Smooth muscle cell (in vitro differentiated cells): ENCODE measurements around the gene MAN2A2. TPM values are rescaled to one million over a fixed set of nuclear protein-coding genes. Genes with fewer than 3 reads are reported as not detected.

Experiments used
- DNase-seq: peaks from one replicate; lab custom pipeline; 2025; ENCODE audit not compliant: unreplicated experiment; lab: John Stamatoyannopoulos, UW
- H2AFZ ChIP-seq: fragments of 200-600 bp; sonication (generic); 2 replicates; pipeline ENCODE4 v1.6.0; 2016; ENCODE audit warnings: antibody characterized with exemption, low read depth, mild to moderate bottlenecking
- H3F3A ChIP-seq: fragments of 200-600 bp; sonication (generic); 2 replicates; pipeline ENCODE4 v1.6.0; 2017; ENCODE audit warnings: antibody characterized with exemption, low read depth
- H3K27ac ChIP-seq: fragments of 200-600 bp; sonication (generic); 2 replicates; pipeline ENCODE4 v1.5.1; 2016; ENCODE audit warnings: low read depth, mild to moderate bottlenecking
- H3K27me3 ChIP-seq: fragments of 200-600 bp; sonication (generic); 2 replicates; pipeline ENCODE4 v1.6.1; 2016; ENCODE audit warnings: low read depth, mild to moderate bottlenecking
- H3K36me3 ChIP-seq: fragments of 200-600 bp; sonication (generic); 2 replicates; pipeline ENCODE4 v1.5.1; 2016; ENCODE audit warnings: low read depth
- H3K4me1 ChIP-seq: fragments of 200-600 bp; sonication (generic); 2 replicates; pipeline ENCODE4 v1.5.1; 2016; ENCODE audit warnings: low read depth
- H3K4me2 ChIP-seq: fragments of 200-600 bp; sonication (generic); 2 replicates; pipeline ENCODE4 v1.6.0; 2016; ENCODE audit warnings: mild to moderate bottlenecking
- H3K4me3 ChIP-seq: fragments of 200-600 bp; sonication (generic); 2 replicates; pipeline ENCODE4 v1.5.1; 2016; ENCODE audit warnings: mild to moderate bottlenecking
- H3K79me2 ChIP-seq: fragments of 200-600 bp; sonication (generic); 2 replicates; pipeline ENCODE4 v1.6.0; 2016; ENCODE audit warnings: low read depth, mild to moderate bottlenecking
- H3K9ac ChIP-seq: fragments of 200-600 bp; sonication (generic); 2 replicates; pipeline ENCODE4 v1.6.0; 2016; ENCODE audit warnings: low read depth
- H3K9me3 ChIP-seq: fragments of 200-600 bp; sonication (generic); replicated peaks from 2 replicates; pipeline ENCODE4 v1.5.1; 2016; ENCODE audit warnings: low read depth
- H4K20me1 ChIP-seq: fragments of 200-600 bp; sonication (generic); 2 replicates; pipeline ENCODE4 v1.6.0; 2016; ENCODE audit warnings: low read depth
- WGBS: methylation state at CpG from one replicate; pipeline ENCODE4 v1.1.7; 2016; ENCODE audit warnings: low lambda C conversion rate; 5-methylcytosine and 5-hydroxymethylcytosine counted together
- polyA plus RNA-seq: library from polyadenylated mRNA; unstranded; fragments of >200 nt; fragmentation: Nextera tagmentation; extraction: Ambion mirVana; gene quantifications from 2 replicates; pipeline ENCODE4 v1.2.1, GENCODE V29; 2016
- total RNA-seq: library from RNA; depleted of rRNA; stranded (reverse); fragments of >200 nt; gene quantifications from 2 replicates; pipeline ENCODE4 v1.2.3, GENCODE V29; 2014
- TF ChIP-seq, protein P1 (sequence below): fragments of 200-600 bp; sonication (generic); IDR thresholded peaks from 2 replicates; pipeline ENCODE4 v1.5.1; 2017; ENCODE audit warnings: borderline replicate concordance, mild to moderate bottlenecking, antibody characterized with exemption; ENCODE audit not compliant: insufficient read depth, poor library complexity, severe bottlenecking

MAN2A2 gene
- total and polyA plus RNA-seq, 2 experiments from 2014 or later, result 9.7 to 11.0 TPM

DNA sequence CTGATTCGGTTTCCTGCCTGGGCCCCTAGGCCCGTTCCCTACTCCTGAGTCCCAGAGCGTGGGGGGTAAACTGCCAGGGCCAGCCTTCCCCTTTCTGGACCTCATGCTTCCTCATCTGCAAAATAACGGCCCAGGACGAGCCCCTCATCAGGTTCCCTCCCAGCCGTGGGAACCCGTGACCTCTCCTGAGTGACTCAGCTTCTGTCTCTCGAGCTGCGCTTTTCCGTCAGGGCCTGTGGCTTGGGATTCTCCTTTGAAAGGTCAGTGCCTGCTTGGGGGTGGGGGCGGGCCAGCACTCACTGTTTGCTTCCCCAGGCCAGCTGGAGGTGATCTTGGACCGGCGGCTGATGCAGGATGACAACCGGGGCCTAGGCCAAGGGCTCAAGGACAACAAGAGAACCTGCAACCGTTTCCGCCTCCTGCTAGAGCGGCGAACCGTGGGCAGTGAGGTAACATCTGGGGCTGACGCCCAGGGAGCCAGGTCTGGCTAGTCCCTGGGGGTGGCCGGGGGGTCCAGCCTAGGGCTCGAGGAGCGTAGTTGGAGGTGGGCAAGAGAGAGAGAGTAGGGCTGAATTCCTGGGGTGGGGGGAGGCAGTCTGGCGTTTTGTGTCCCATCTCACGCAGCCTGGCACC, 12.8 kb downstream of the MAN2A2 start:
- Histone ChIP-seq H3K4me1 (no peaks in the 10 kb centered on the region), H3K4me2 (no peak overlapping the region), H4K20me1 (no peaks in the 10 kb centered on the region), H3F3A (no peaks in the 10 kb centered on the region), H3K9ac (no peak overlapping the region), H3K4me3 (no peak overlapping the region), H2AFZ (no peak overlapping the region), H3K27ac (peak overlapping the region; percentile 7), H3K79me2 (no peaks in the 10 kb centered on the region), H3K36me3 (no peaks in the 10 kb centered on the region), H3K9me3 (no peaks in the 10 kb centered on the region), H3K27me3 (no peaks in the 10 kb centered on the region)
- WGBS, result 75% methylated on average over 25 of the region's 25 CpGs
- DNase-seq, result no peak
- TF ChIP-seq, protein P1, sequence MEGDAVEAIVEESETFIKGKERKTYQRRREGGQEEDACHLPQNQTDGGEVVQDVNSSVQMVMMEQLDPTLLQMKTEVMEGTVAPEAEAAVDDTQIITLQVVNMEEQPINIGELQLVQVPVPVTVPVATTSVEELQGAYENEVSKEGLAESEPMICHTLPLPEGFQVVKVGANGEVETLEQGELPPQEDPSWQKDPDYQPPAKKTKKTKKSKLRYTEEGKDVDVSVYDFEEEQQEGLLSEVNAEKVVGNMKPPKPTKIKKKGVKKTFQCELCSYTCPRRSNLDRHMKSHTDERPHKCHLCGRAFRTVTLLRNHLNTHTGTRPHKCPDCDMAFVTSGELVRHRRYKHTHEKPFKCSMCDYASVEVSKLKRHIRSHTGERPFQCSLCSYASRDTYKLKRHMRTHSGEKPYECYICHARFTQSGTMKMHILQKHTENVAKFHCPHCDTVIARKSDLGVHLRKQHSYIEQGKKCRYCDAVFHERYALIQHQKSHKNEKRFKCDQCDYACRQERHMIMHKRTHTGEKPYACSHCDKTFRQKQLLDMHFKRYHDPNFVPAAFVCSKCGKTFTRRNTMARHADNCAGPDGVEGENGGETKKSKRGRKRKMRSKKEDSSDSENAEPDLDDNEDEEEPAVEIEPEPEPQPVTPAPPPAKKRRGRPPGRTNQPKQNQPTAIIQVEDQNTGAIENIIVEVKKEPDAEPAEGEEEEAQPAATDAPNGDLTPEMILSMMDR, result no peak

DNA sequence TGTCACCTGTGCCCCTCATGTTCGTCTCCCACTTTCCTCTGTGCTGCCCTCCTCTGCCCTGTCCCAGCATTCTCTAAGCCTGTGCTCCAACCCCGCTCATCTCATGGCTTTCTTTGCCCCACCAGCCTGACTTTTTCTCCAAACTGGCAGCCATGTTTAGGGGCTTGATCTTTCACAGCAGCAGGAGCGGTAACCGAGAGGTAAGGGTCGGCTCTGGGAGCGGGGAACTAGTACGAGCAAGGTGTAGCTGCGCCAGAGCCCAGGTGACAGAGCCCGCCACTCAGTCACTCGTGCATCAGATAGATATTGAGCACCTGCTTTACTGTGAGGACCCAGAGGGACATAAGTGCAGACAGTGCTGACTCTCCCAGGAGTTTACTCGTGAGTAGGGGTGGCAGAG, 13.4 kb downstream of the MAN2A2 start:
- Histone ChIP-seq H3K9me3 (no peaks in the 10 kb centered on the region), H3K9ac (no peak overlapping the region), H4K20me1 (no peaks in the 10 kb centered on the region), H3K4me3 (no peak overlapping the region), H3K27me3 (no peaks in the 10 kb centered on the region), H3F3A (no peaks in the 10 kb centered on the region), H3K27ac (no peak overlapping the region), H3K36me3 (no peaks in the 10 kb centered on the region), H2AFZ (no peak overlapping the region), H3K4me1 (no peaks in the 10 kb centered on the region), H3K4me2 (no peak overlapping the region), H3K79me2 (no peaks in the 10 kb centered on the region)
- WGBS, result 88% methylated on average over 11 of the region's 11 CpGs
- TF ChIP-seq, protein P1, result no peak
- no peak for DNase-seq

DNA sequence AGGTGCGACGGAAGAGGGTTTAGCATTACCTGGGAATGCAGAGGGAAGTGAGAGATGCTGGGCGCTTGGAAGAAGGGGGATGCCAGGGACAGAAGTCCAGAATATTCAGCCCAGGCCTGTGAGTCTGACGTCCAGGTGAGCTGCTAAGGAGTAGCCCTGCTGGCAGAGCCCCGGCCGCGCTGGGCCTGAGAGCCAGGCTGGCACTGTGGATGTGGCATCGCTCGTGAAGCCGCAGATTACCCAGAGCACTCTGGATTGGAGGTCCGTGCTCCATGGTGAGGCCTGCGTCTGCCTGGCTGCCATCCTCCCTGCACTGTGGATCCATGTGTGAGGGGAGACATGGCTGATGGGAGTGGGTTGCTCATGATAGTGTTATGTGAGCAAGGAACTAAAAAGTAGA, 14.5 kb downstream of the MAN2A2 start:
- Histone ChIP-seq H3K36me3 (no peaks in the 10 kb centered on the region), H3K27me3 (no peaks in the 10 kb centered on the region), H3K4me1 (no peaks in the 10 kb centered on the region), H3K4me3 (no peak overlapping the region), H3K27ac (no peak overlapping the region), H2AFZ (no peak overlapping the region), H3K79me2 (no peaks in the 10 kb centered on the region), H3F3A (no peaks in the 10 kb centered on the region), H4K20me1 (no peaks in the 10 kb centered on the region), H3K9ac (no peak overlapping the region), H3K4me2 (no peak overlapping the region), H3K9me3 (no peaks in the 10 kb centered on the region)
- TF ChIP-seq, protein P1, result no peak
- no peak for DNase-seq
- 94% methylated on average over 11 of the region's 12 CpGs for WGBS
